D341Med (cell line): ENCODE results near the gene SMIM28.
"Not testable (repeated sequence)": the region's sequence is repeated elsewhere in the genome, so short reads cannot be mapped to it uniquely, and the experiment has no call there.

Source experiments
- DNase-seq: peaks from one replicate; pipeline ENCODE4 v3.0.0; 2012; ENCODE audit warnings: low spot score

Gene SMIM28

GRCh38 chr6:138405816-138406413 is 28.2 kb downstream of the SMIM28 start:
- no peak for DNase-seq

- no peak for DNase-seq
Observed at GRCh38 chr6:138406443-138406842, 28.7 kb downstream of the SMIM28 start.

DNA sequence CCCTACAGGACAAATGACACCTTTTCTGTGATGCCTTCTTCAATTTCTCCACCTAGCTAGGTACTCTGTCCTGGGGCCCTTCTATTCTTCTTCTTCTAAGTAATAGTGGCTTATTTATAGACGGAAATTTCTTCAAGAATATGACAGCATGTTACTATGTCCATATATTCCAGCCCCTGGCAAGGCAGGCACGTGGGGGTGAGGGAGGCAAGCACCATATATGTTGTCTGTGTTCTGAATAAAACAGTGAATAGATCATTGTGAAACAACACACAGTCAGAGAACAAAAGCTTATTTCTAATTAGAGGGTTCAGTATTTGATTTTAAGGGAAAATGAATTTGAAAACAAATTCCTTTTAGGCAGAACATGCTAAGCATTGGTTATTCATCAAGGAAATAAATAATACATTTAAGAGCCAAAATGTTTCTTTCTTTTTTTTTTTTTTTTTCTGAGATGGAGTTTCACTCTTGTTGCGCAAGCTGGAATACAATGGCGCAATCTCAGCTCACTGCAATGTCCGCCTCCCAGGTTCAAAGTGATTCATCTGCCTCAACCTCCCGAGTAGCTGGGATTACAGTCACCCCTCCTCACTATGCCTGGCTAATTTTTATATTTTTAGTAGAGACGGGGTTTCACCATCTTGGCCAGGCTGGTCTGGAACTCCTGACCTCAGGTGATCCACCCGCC is 32.5 kb downstream of the SMIM28 start:
- DNase-seq: no peak

- no peak for DNase-seq
Observed at GRCh38 chr6:138410972-138411880, 33.5 kb downstream of the SMIM28 start.

DNA sequence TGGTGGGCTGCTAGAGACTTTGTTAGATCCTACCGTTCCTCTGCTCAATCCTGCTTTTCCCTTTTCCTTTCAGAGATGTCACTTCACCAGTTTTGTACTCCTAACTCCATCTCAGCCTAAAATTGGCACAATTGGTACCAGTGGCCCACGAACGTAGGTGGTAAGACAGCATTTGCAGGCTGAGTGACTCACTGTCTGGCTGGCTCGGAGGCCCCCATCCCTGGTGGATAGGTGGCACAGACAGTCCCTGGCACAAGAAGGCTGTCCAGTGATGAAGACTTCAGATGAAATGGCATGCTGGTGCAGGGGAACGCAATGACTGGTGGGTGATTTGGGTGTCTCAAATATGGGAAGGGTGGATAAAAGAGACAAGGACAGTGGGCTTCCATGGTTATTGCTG is 37.4 kb downstream of the SMIM28 start:
- no peak for DNase-seq

- no peak for DNase-seq
Observed at GRCh38 chr6:138416206-138416605, 38.5 kb downstream of the SMIM28 start.

DNA sequence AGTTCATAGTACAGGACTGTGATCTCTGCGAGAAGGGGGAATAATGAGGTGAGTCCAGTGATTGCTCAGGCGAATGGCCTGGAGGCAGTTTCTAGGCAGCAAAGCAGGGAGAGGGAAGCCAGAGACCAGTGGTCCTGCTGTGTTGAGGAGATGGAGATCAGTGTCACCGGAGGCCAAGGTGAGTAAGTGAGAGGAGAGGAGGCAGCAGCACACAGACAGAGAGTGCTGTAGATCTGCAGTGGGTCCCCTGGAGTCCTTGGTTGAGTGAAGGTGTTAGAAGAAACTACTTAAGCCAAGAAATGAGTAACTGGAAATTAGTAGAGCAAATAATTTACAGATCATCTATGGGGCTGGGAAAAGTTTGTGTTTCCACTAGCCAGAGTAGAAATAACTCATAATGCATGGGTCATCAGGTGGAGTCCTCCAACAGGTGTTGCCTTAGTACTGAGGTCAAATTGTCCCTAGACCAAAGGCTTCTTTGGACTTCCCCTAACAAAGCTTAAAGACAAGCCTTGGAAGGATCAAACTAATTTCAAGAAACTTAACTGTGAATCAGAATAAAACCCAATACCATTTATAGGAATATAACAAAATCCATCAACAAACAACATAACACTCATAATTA is 39.9 kb downstream of the SMIM28 start:
- no peak for DNase-seq

- DNase-seq: no peak
Observed at GRCh38 chr6:138418118-138418742, 40.5 kb downstream of the SMIM28 start.

DNA sequence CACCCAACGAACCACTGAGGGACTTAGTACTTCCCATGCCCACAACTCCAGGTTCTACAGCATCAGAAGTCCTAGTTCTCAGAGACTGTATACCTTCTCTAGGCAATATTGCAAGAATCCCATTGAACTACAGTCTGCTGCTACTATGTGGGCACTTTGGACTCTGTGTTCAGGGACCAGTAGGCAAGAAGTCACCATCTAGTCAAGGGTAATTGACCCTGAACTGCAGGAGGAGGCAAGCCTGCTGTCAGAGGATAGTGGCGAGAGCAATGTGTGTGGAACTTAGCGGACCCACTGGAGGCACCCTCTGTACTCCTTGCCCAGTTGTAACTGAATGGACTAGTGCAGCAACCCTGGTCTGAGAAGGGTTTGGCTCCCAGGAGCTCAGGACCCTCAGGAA is 42.1 kb downstream of the SMIM28 start:
- DNase-seq: no peak

- DNase-seq: no peak
Observed at GRCh38 chr6:138420356-138420755, 42.7 kb downstream of the SMIM28 start.

DNA sequence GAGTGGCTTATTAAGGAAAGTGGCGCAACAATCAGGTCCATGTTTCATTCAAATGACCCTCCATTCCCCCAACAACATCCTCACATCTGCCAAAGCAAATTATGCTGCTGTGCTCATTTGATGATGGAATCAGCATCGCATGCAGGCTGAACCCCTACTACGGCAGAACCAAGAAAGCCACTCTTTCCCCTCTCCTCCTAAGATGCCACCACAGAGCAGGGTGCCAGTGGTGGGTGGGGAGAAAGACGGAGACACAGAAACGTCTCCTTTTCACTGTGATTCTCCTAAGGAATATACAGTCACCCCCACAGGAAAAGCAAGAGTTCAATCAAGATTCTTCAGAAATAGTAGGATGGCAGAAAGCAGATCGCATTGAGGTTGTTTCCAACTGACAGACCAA is 43.4 kb downstream of the SMIM28 start:
- no peak for DNase-seq

DNA sequence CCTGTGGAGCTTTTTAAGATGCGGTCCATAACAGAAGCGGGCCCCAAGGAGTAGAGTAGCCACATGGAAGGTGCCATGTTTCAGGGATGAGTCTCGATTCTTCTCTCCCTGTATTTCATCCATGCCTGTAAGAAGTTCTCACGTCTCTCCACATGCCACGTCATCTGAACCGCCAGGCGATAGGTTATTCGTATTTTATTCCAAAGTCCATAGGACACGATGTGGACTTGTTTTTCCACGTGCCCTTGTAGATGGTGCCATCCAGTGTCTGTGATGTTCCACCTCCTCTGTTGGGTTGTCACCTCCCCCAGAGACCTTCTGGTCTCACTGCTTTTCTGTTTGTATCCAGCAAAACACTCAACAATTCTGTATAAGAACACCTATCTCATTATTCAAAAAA is 43.9 kb downstream of the SMIM28 start:
- no peak for DNase-seq

DNA sequence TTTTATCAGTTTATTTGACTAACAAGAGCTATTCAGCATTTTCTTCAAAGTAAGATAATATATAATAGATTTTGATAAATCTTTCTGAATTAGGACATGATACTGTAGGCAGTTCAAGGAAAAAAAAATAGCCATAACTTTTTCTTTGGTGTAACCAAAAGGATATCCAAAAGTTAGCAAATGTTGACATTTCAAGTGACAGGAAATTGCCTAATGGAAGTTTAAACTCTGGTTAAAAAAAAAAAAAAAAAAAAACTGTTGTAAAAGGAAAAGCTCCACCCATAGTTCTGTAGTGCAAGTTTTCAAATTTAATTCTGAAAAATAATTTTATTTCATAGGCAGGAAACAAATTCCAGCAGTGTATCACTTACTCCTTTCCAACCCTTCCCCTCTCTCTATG is 45.2 kb downstream of the SMIM28 start:
- no peak for DNase-seq

GRCh38 chr6:138424004-138424904 is 46.5 kb downstream of the SMIM28 start:
- no peak for DNase-seq

GRCh38 chr6:138425256-138425655 is 47.6 kb downstream of the SMIM28 start:
- DNase-seq: not testable (repeated sequence)

DNA sequence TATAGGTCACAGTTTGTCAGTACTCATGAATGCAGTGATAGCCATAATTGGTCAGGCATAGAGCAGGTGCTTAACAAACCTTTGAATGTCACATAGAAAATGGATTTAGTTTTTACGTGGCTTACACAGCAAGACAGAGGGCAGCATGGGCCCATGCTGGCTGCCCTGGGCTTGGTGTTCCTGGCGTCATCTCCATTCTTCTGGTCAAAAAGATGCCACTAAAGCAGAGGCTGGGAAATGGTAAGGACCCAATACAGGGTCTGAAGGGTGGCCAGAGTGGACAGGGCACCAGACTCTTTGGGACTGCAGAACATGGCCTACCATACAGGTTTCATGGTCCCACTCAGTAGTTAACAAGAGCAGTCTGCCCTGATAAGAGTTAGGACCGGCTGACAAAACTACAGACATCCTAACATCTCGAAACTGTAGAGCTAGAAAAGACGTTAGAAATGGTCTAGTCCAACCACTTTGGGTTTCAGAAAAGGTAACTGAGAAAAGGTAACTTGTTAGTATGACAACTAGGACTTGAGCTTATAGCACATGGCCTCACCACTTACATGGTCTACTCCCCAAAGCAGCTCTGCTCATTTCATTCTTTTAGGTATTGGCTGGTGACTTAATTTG is 48.9 kb downstream of the SMIM28 start:
- DNase-seq: no peak

- no peak for DNase-seq
Observed at GRCh38 chr6:138427701-138428100, 50.0 kb downstream of the SMIM28 start.

DNA sequence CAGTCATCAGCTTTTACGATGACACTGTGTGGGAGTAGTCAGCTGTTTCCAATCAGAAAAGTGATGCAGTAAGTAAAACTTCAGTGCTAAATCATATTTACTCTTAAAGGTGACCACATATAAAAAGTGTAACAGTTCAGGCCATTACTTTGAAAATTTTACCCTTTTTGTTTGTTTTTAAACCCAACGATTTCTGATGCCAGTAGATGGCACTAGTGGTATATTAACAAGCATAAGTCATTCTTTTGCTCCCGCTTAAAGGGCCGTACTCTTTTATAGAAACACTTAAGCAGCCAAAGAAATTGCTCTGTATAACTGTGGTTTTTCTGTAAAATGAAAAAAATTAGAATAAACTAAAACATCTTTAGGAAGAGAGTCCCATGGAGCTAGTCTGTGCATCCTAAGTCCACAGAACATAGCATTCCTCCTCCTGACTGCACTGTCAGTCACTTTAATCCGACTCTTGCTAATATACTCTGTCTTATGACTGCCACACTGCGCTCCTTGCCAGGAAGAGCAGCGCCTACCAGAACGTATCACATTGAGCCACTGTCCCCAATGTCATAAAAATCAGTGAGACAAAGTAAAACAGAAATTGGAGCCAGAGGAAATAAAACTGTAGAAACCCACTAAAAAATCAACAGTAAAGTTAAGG is 51.4 kb downstream of the SMIM28 start:
- DNase-seq: peak; percentile 54

GRCh38 chr6:138429761-138430160 is 52.1 kb downstream of the SMIM28 start:
- no peak for DNase-seq
